GM19395 (cell line): ENCODE measurements around the gene OPA1.

Experiments
- ATAC-seq: cut with Tn5 transposase; IDR thresholded peaks from one replicate; pipeline ENCODE4 v1.9.1; 2021; ENCODE audit warnings: mild to moderate bottlenecking, moderate library complexity; ENCODE audit not compliant: unreplicated experiment

The OPA1 gene

GRCh38 chr3:193648542-193649076 is 55.6 kb downstream of the OPA1 start:
- ATAC-seq: no peak

GRCh38 chr3:193650585-193650984 is 57.6 kb downstream of the OPA1 start:
- ATAC-seq: no peak

GRCh38 chr3:193655831-193656433 is 62.9 kb downstream of the OPA1 start:
- no peak for ATAC-seq

GRCh38 chr3:193656445-193656844 is 63.4 kb downstream of the OPA1 start:
- ATAC-seq: no peak

GRCh38 chr3:193656878-193657282 is 63.9 kb downstream of the OPA1 start:
- ATAC-seq: no peak

- no peak for ATAC-seq
Measured at GRCh38 chr3:193660171-193660570, 67.2 kb downstream of the OPA1 start.

- no peak for ATAC-seq
Measured at GRCh38 chr3:193660698-193661411, 67.8 kb downstream of the OPA1 start.

GRCh38 chr3:193662757-193663322 is 69.8 kb downstream of the OPA1 start:
- ATAC-seq: no peak

GRCh38 chr3:193665370-193665989 is 72.5 kb downstream of the OPA1 start:
- no peak for ATAC-seq

- ATAC-seq: no peak
Measured at GRCh38 chr3:193673845-193674244, 80.8 kb downstream of the OPA1 start.

- ATAC-seq: no peak
Measured at GRCh38 chr3:193674714-193675113, 81.7 kb downstream of the OPA1 start.

GRCh38 chr3:193677734-193678133 is 84.7 kb downstream of the OPA1 start:
- no peak for ATAC-seq

- no peak for ATAC-seq
Measured at GRCh38 chr3:193680220-193680619, 87.2 kb downstream of the OPA1 start.

GRCh38 chr3:193681631-193682030 is 88.6 kb downstream of the OPA1 start:
- no peak for ATAC-seq

- peak; percentile 61 for ATAC-seq
Measured at GRCh38 chr3:193686665-193687483, 93.9 kb downstream of the OPA1 start.

GRCh38 chr3:193688834-193689714 is 96.1 kb downstream of the OPA1 start:
- ATAC-seq: no peak

- ATAC-seq: peak; percentile 71
Measured at GRCh38 chr3:193693774-193694173, 100.8 kb downstream of the OPA1 start.

GRCh38 chr3:193701953-193702635 is 109.1 kb downstream of the OPA1 start:
- ATAC-seq: peak; percentile 65

- ATAC-seq: no peak
Measured at GRCh38 chr3:193702967-193703366, 110.0 kb downstream of the OPA1 start.
